Epithelial cell of prostate (primary cell): Measurements from ENCODE around the gene GNB3.

Experiments
- DNase-seq: peaks from one replicate; pipeline ENCODE4 v3.0.0-alpha.2; 2011; ENCODE audit warnings: low read depth, low spot score
- H3K27ac ChIP-seq: fragments of 450-650 bp; 2 replicates; pipeline ENCODE4 v1.5.1; 2017; ENCODE audit warnings: mild to moderate bottlenecking

Gene GNB3

GRCh38 chr12:6822426-6823135, 18.1 kb upstream of the GNB3 start:
- DNase-seq, result no peak
- no peak overlapping the region for H3K27ac ChIP-seq

- no peak overlapping the region for H3K27ac ChIP-seq
- no peak for DNase-seq
These were observed 17.3 kb upstream of the GNB3 start for GRCh38 chr12:6823182-6824084.

- no peak for DNase-seq
- no peak overlapping the region for H3K27ac ChIP-seq
These were observed 16.5 kb upstream of the GNB3 start for GRCh38 chr12:6824085-6824775.

- no peak for DNase-seq
- H3K27ac ChIP-seq, result no peak overlapping the region
These were observed 15.8 kb upstream of the GNB3 start for GRCh38 chr12:6824901-6825381.

GRCh38 chr12:6825398-6826124, 15.2 kb upstream of the GNB3 start:
- peak; percentile 20 for DNase-seq
- no peak overlapping the region for H3K27ac ChIP-seq

- no peak for DNase-seq
- H3K27ac ChIP-seq, result no peak overlapping the region
These were observed 14.5 kb upstream of the GNB3 start for GRCh38 chr12:6826125-6826733.

GRCh38 chr12:6826734-6827436, 13.8 kb upstream of the GNB3 start:
- H3K27ac ChIP-seq, result no peak overlapping the region
- DNase-seq, result no peak

GRCh38 chr12:6827437-6827911, 13.3 kb upstream of the GNB3 start:
- no peak for DNase-seq
- no peak overlapping the region for H3K27ac ChIP-seq

- peak within 1 kb of the TSS; percentile 29 for H3K27ac ChIP-seq
- no peak for DNase-seq
These were observed 12.5 kb upstream of the GNB3 start, which contains the start of gene P3H3 for GRCh38 chr12:6827982-6828780. P3H3 (plus strand) TSS chr12:6828407; CDS start chr12:6828441, 34 bp downstream.

GRCh38 chr12:6828781-6829535, 11.8 kb upstream of the GNB3 start:
- peak overlapping the region; percentile 29 for H3K27ac ChIP-seq
- DNase-seq, result no peak

GRCh38 chr12:6829536-6830220, 11.0 kb upstream of the GNB3 start:
- no peak for DNase-seq
- H3K27ac ChIP-seq, result peak overlapping the region; percentile 29

- H3K27ac ChIP-seq, result no peak overlapping the region
- no peak for DNase-seq
These were observed 10.3 kb upstream of the GNB3 start for GRCh38 chr12:6830286-6830890.

- H3K27ac ChIP-seq, result no peak overlapping the region
- DNase-seq, result no peak
These were observed 9.7 kb upstream of the GNB3 start for GRCh38 chr12:6830999-6831398.

- H3K27ac ChIP-seq, result no peak overlapping the region
These were observed 9.2 kb upstream of the GNB3 start for GRCh38 chr12:6831450-6831995.

GRCh38 chr12:6832125-6832524, 8.6 kb upstream of the GNB3 start:
- DNase-seq, result no peak
- no peak overlapping the region for H3K27ac ChIP-seq

More at GRCh38 chr12:6831450-6831995, 9.2 kb upstream of the GNB3 start:
- DNase-seq, result no peak
